GM12878 (cell line): Measurements from ENCODE around the gene MAPKAPK3. TPM values are rescaled to one million over a fixed set of nuclear protein-coding genes. Genes with fewer than 3 reads are reported as not detected.

Experiments
- ATAC-seq: fragments of 200-7000 bp; cut with Tn5 transposase; 3 replicates; pipeline ENCODE4 v1.9.1; 2020; ENCODE audit warnings: mild to moderate bottlenecking, moderate library complexity
- BruUV-seq: library from RNA; stranded (reverse); fragments of 400-500 nt; replicated peaks from 2 replicates; lab custom pipeline; 2021; lab: Mats Ljungman, UMichigan
- CTCF ChIA-PET: fragments of 300-600 bp; sonication (Branson Sonifier 250); formaldehyde crosslinking; extraction: SDS; loops from one replicate; lab custom pipeline; 2021; ENCODE audit warnings: inconsistent platforms; lab: Yijun Ruan, JAX
- POLR2A ChIA-PET: fragments of 350-600 bp; formaldehyde crosslinking; extraction: SDS; loops from one replicate; lab custom pipeline; 2021; ENCODE audit warnings: inconsistent platforms; lab: Charles Lee
- RAD21 ChIA-PET: fragments of 300-600 bp; sonication (Branson Sonifier 250); formaldehyde crosslinking; loops from one replicate; lab custom pipeline; 2023; ENCODE audit warnings: antibody characterized with exemption; ENCODE audit not compliant: unreplicated experiment; lab: Charles Lee
- SMC1A ChIA-PET: fragments of 300-600 bp; sonication (Branson Sonifier 250); formaldehyde crosslinking; loops from one replicate; lab custom pipeline; 2023; ENCODE audit not compliant: unreplicated experiment, uncharacterized antibody; lab: Charles Lee
- DNase-seq: peaks from one replicate; pipeline ENCODE4 v3.0.0-alpha.2; 2011; ENCODE audit warnings: low read depth, low spot score
- FAIRE-seq: peaks from 3 replicates; lab custom pipeline; 2011; peaks lifted over from hg19 to GRCh38; lab: Jason Lieb, UNC
- H2AFZ ChIP-seq: 2 replicates; pipeline ENCODE4 v1.6.0; 2011; ENCODE audit warnings: low read depth, low read length, control low read depth; ENCODE audit not compliant: control insufficient read depth
- H3K27ac ChIP-seq: 2 replicates; pipeline ENCODE4 v1.5.1; 2011; ENCODE audit warnings: control low read depth; ENCODE audit not compliant: control insufficient read depth, insufficient read depth
- H3K27me3 ChIP-seq, 2 experiments: replicated peaks in 1 of 2; 2 replicates each; pipeline versions ENCODE4 v1.6.0 to v1.6.1; 2011; ENCODE audit warnings: low read length in 1 of 2; ENCODE audit not compliant: control insufficient read depth in 2 of 2, insufficient read depth in 2 of 2
- H3K36me3 ChIP-seq, 2 experiments: 2 replicates each; pipeline ENCODE4 v1.5.1; 2011; ENCODE audit warnings: low read length in 1 of 2; ENCODE audit not compliant: control insufficient read depth in 2 of 2, insufficient read depth in 2 of 2
- H3K4me1 ChIP-seq: 2 replicates; pipeline ENCODE4 v1.6.1; 2011; ENCODE audit warnings: mild to moderate bottlenecking, low read length, moderate library complexity, mixed read lengths; ENCODE audit not compliant: control insufficient read depth, insufficient read depth
- H3K4me2 ChIP-seq: 2 replicates; pipeline ENCODE4 v1.6.0; 2011; ENCODE audit warnings: control low read depth; ENCODE audit not compliant: control insufficient read depth, insufficient read depth
- H3K4me3 ChIP-seq: fragments of 200-600 bp; sonication (generic); 2 replicates; pipeline ENCODE4 v1.5.1; 2016
- H3K79me2 ChIP-seq: 2 replicates; pipeline ENCODE4 v1.6.0; 2011; ENCODE audit warnings: low read length; ENCODE audit not compliant: control insufficient read depth, insufficient read depth
- H3K9ac ChIP-seq: 2 replicates; pipeline ENCODE4 v1.8.0; 2011; ENCODE audit warnings: low read length, control low read depth, mixed read lengths; ENCODE audit not compliant: control insufficient read depth, insufficient read depth
- H3K9me3 ChIP-seq: replicated peaks from 3 replicates; pipeline ENCODE4 v1.5.1; 2011; ENCODE audit warnings: mild to moderate bottlenecking, low read length; ENCODE audit not compliant: control insufficient read depth, insufficient read depth
- H4K20me1 ChIP-seq: 2 replicates; pipeline ENCODE4 v1.6.0; 2011; ENCODE audit not compliant: control insufficient read depth, insufficient read depth
- CTCF ChIP-seq, 3 experiments: IDR thresholded peaks in 2 of 3; conservative IDR thresholded peaks in 1 of 3; 2 replicates each; pipeline ENCODE4 v1.5.1; 2011; ENCODE audit warnings: low read depth in 3 of 3, low read length in 3 of 3, mild to moderate bottlenecking in 3 of 3, control low read depth in 2 of 3, moderate library complexity in 2 of 3, inconsistent platforms in 1 of 3, mixed read lengths in 1 of 3; ENCODE audit not compliant: control insufficient read depth in 2 of 3, insufficient read depth in 1 of 3; ENCODE audit errors: extremely low read depth in 1 of 3
- IRF4 ChIP-seq: IDR thresholded peaks from 2 replicates; pipeline ENCODE4 v1.6.1; 2011; ENCODE audit warnings: low read depth, low read length
- SPI1 ChIP-seq: IDR thresholded peaks from 2 replicates; pipeline ENCODE4 v1.6.1; 2011; ENCODE audit warnings: low read depth, mild to moderate bottlenecking, low read length, moderate library complexity, borderline replicate concordance; ENCODE audit not compliant: insufficient read depth
- WGBS: methylation state at CpG from one replicate; pipeline ENCODE4 v1.1.6; 2016; ENCODE audit warnings: low lambda C conversion rate; ENCODE audit not compliant: insufficient replicate concordance, insufficient coverage; ENCODE audit errors: missing lambda C conversion rate; 5-methylcytosine and 5-hydroxymethylcytosine counted together
- in situ Hi-C: fragments of 300-500 bp; cut with MboI; formaldehyde crosslinking; loops from 9 replicates; pipeline ENCODE4 v1.14.3; 2018; ENCODE audit warnings: mixed read lengths
- intact Hi-C: fragments of 100-400 bp; cut with micrococcal nuclease; formaldehyde crosslinking; loops from one replicate; pipeline ENCODE4 v1.14.2; 2022; ENCODE audit not compliant: unreplicated experiment
- polyA plus RNA-seq, 11 experiments: library from polyadenylated mRNA; depleted of rRNA in 4 of 11; unstranded in 6 of 11; stranded (reverse) in 5 of 11; fragments of >200 nt; fragmentation: Nextera tagmentation in 4 of 11; fragmentation: Illumina TruSeq in 1 of 11; extraction: Ambion mirVana in 4 of 11; extraction: Trizol in 1 of 11; gene quantifications; 1 replicate in 1 of 11; 2 replicates in 10 of 11; pipeline versions ENCODE4 v1.2.1 to v1.2.3, GENCODE V29; 2011 to 2016; ENCODE audit warnings: inconsistent platforms in 2 of 11, missing spikeins in 2 of 11, low read depth in 1 of 11
- total RNA-seq, 4 experiments: library from RNA; depleted of rRNA in 3 of 4; stranded (reverse); fragments of >200 nt in 3 of 4; fragmentation: Illumina TruSeq in 1 of 4; extraction: Trizol in 1 of 4; gene quantifications; 2 replicates each; pipeline versions ENCODE4 v1.2.1 to v1.2.3, GENCODE V29; 2013 to 2021
- TF ChIP-seq, protein P1 (sequence below): fragments of 150-350 bp; IDR thresholded peaks from 2 replicates; pipeline ENCODE4 v1.6.1; 2016; ENCODE audit warnings: low read depth, low read length

MAPKAPK3 gene
- total and polyA plus RNA-seq, 10 of the 15 experiments (the other 5 are each of a cell fraction or from before 2014, with no cell fraction given) = 7.9 to 66.0 (median 39.0) TPM

DNA sequence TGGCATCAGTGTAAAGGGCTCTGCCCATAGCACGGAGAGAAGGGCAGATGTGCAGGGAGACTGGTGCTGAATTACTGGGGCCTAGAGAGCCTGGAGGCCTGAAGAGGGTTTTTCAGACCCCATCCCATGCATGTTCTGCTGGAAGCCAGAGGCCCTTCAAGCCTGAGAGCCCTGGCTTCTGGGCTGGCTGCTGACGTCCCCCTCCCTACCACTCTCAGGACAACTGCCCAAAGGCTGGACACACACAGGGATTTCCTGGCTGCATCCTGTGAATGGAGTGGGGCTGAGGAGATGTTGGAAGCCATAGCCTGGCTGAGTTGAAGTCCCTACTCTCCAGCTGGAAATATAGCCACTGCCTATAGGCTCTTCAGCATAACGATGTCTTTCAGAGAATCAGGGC, 40.9 kb downstream of the MAPKAPK3 start (continued):
- no peak for TF ChIP-seq CTCF (IDR thresholded peaks at IDR 0.05 in 2 of 3, conservative IDR thresholded peaks at IDR 0.05 in 1 of 3; ENCODE audit: control insufficient read depth in 2 of 3, extremely low read depth in 1 of 3, insufficient read depth in 1 of 3, low read depth in 3 of 3, low read length in 3 of 3)
- TF ChIP-seq, protein P1, sequence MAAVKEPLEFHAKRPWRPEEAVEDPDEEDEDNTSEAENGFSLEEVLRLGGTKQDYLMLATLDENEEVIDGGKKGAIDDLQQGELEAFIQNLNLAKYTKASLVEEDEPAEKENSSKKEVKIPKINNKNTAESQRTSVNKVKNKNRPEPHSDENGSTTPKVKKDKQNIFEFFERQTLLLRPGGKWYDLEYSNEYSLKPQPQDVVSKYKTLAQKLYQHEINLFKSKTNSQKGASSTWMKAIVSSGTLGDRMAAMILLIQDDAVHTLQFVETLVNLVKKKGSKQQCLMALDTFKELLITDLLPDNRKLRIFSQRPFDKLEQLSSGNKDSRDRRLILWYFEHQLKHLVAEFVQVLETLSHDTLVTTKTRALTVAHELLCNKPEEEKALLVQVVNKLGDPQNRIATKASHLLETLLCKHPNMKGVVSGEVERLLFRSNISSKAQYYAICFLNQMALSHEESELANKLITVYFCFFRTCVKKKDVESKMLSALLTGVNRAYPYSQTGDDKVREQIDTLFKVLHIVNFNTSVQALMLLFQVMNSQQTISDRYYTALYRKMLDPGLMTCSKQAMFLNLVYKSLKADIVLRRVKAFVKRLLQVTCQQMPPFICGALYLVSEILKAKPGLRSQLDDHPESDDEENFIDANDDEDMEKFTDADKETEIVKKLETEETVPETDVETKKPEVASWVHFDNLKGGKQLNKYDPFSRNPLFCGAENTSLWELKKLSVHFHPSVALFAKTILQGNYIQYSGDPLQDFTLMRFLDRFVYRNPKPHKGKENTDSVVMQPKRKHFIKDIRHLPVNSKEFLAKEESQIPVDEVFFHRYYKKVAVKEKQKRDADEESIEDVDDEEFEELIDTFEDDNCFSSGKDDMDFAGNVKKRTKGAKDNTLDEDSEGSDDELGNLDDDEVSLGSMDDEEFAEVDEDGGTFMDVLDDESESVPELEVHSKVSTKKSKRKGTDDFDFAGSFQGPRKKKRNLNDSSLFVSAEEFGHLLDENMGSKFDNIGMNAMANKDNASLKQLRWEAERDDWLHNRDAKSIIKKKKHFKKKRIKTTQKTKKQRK = no peak
- no peak for TF ChIP-seq SPI1

DNA sequence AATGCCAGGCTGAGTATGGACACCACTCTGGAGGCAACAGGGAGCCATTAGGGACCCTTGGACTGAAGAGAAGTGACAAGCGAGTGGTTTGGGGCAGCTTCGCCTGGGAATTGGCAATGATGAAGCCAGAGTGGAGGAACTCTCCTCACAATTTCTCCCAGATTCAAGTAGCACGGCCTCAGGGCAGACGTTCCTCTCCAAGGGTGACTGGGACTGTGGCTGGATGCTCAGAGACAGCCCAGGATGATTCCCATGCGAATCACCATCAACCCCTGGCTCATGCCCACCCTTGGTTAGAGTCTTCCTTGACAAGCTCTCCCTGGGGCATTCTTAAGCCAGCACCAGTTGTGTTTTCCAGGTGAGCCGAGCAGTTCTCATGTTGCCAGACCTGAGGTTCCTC, 41.5 kb downstream of the MAPKAPK3 start:
- ATAC-seq (no peak), DNase-seq (no peak), FAIRE-seq (no peak)
- no peaks in the 10 kb centered on the region for H3K9me3 ChIP-seq
- BruUV-seq = no TSS peak
- WGBS = 10% methylated on average over 6 of the region's 6 CpGs
- ChIA-PET POLR2A (no interaction called here), SMC1A (interaction anchor here (8.0 kb wide), 1 partner anchor 41 kb away, joined by 81 read pairs; the partner anchor contains the start of gene MAPKAPK3), CTCF (interaction anchor here (10.8 kb wide), 1 partner anchor 39 kb away, joined by 250 read pairs; the partner anchor contains the start of gene MAPKAPK3), RAD21 (no interaction called here)
- no peak overlapping the region for H3K4me3 ChIP-seq
- no peaks in the 10 kb centered on the region for H3K79me2 ChIP-seq
- no peak overlapping the region for H2AFZ ChIP-seq
- no peaks in the 10 kb centered on the region for H4K20me1 ChIP-seq
- H3K36me3 ChIP-seq = no peaks in the 10 kb centered on the region
- in situ Hi-C loops (no loop called here), intact Hi-C loops (no loop called here)
- H3K27ac ChIP-seq = no peak overlapping the region
- no peak overlapping the region for H3K9ac ChIP-seq
- no peak for TF ChIP-seq IRF4
- no peaks in the 10 kb centered on the region for H3K4me1 ChIP-seq
- no peaks in the 10 kb centered on the region; a peak in 3 of 4 replicates for H3K27me3 ChIP-seq
- no peak overlapping the region for H3K4me2 ChIP-seq
